ENCODE data around the gene CDH15. TPM values are rescaled to one million over a fixed set of nuclear protein-coding genes. Genes with fewer than 3 reads are reported as not detected.

Gene CDH15
- total and polyA plus RNA-seq, 2 of the 13 experiments (the other 11 are each of a cell fraction or from before 2014, with no cell fraction given): 0.74 to 2.2 TPM

DNA sequence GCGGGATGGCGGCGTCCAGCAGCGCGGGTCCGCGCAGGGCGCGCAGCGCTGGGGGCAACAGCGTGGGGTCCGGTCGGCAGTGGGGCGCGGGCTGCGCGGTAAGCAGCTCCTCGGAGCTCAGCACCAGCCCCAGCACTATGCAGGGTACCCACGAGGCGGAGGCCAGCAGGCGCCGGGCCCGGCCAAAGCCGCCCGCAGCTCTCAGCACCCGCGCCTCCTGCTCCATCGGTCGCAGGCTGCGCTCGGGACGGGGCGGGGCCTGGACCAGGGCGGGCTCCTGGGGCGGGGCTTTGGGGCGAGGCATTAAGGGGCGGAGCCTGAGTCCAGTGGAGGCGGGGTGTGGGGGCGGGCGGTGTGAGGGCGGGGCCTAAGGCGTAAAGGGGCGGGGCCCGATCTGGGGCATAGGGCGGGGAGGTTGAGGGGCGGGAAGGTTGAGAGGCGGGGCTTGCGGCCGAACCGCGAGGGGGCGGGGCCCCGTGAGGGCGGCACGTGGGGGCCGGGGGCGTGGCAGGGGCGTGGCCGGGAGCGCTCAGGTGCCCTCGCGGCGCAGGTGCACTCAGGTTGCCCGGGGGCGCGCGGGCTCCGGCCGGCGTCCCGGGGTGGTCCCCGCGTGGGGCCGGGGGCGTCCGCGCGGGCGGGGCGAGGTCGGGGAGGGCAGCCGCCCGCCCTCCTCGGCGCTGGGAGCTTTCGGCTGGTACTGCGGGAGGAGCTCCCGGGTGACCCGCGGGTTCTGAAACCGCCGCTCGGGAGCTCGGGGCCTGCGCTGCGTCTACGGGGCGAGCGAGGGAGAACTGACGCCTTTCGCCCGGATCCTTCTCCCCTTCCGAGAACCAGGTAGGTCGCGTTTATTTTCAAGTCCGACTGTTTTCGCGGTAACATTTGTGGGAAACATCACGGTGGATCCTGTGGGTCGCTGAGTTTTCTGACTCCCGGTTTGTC is 30.2 kb downstream of the CDH15 start (continued):
- TF ChIP-seq ZIK1 (CRISPR knock-in tag; IDR thresholded peaks at IDR 0.05; ENCODE audit: borderline replicate concordance, low read depth): no peak; the same call in 1 of the 2 replicates
- TF ChIP-seq ZSCAN5A (CRISPR knock-in tag; IDR thresholded peaks at IDR 0.05; ENCODE audit: borderline replicate concordance): no peak
- TF ChIP-seq ZNF335 (CRISPR knock-in tag; IDR thresholded peaks at IDR 0.05): no peak
- TF ChIP-seq NFATC3 (CRISPR knock-in tag; IDR thresholded peaks at IDR 0.05): no peak
- TF ChIP-seq ZNF572 (CRISPR knock-in tag; IDR thresholded peaks at IDR 0.05): no peak
- no peak for TF ChIP-seq RFXAP (CRISPR knock-in tag; IDR thresholded peaks at IDR 0.05; ENCODE audit: borderline replicate concordance)
- no peak for TF ChIP-seq ZNF362 (CRISPR knock-in tag; IDR thresholded peaks at IDR 0.05; ENCODE audit: borderline replicate concordance)
- 0 out of 2 replicates have a peak, but pooled peaks have one; percentile 34 for TF ChIP-seq ZSCAN21 (CRISPR knock-in tag; IDR thresholded peaks at IDR 0.05; ENCODE audit: borderline replicate concordance)
- TF ChIP-seq CHD4 (IDR thresholded peaks at IDR 0.05; ENCODE audit: borderline replicate concordance, low read length): no peak
- TF ChIP-seq CHD2 (IDR thresholded peaks at IDR 0.05; ENCODE audit: low read depth, low read length): no peak
- TF ChIP-seq RARG (CRISPR knock-in tag; IDR thresholded peaks at IDR 0.05; ENCODE audit: low read depth): no peak
- no peak for TF ChIP-seq TRIM22 (IDR thresholded peaks at IDR 0.05)
- peak; percentile 8; the same call in 1 of the 2 replicates for TF ChIP-seq ZC3H13 (CRISPR knock-in tag; IDR thresholded peaks at IDR 0.05)
- TF ChIP-seq MLLT10 (CRISPR knock-in tag; IDR thresholded peaks at IDR 0.05): no peak
- TF ChIP-seq ARHGAP35 (CRISPR knock-in tag; IDR thresholded peaks at IDR 0.05; ENCODE audit: borderline replicate concordance): no peak
- no peak for TF ChIP-seq ONECUT2 (CRISPR knock-in tag; IDR thresholded peaks at IDR 0.05)
- TF ChIP-seq SPEN (CRISPR knock-in tag; IDR thresholded peaks at IDR 0.05; ENCODE audit: low read depth): no peak
- peak; percentile 47 for TF ChIP-seq TAF15 (IDR thresholded peaks at IDR 0.05; ENCODE audit: low read depth, low read length, poor library complexity, severe bottlenecking)
- TF ChIP-seq, protein P1, sequence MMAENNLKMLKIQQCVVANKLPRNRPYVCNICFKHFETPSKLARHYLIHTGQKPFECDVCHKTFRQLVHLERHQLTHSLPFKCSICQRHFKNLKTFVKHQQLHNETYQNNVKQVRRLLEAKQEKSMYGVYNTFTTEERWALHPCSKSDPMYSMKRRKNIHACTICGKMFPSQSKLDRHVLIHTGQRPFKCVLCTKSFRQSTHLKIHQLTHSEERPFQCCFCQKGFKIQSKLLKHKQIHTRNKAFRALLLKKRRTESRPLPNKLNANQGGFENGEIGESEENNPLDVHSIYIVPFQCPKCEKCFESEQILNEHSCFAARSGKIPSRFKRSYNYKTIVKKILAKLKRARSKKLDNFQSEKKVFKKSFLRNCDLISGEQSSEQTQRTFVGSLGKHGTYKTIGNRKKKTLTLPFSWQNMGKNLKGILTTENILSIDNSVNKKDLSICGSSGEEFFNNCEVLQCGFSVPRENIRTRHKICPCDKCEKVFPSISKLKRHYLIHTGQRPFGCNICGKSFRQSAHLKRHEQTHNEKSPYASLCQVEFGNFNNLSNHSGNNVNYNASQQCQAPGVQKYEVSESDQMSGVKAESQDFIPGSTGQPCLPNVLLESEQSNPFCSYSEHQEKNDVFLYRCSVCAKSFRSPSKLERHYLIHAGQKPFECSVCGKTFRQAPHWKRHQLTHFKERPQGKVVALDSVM (CRISPR knock-in tag; IDR thresholded peaks at IDR 0.05): no peak
- TF ChIP-seq DRAP1 (CRISPR knock-in tag; IDR thresholded peaks at IDR 0.05): peak; percentile 55; the same call in 1 of the 2 replicates
